ENCODE measurements around the gene E2F8.

E2F8 gene

GRCh38 chr11:19225123-19225522 lies 15.6 kb downstream of the E2F8 start:
- no peak overlapping the region for H3K4me3 ChIP-seq (ENCODE audit: low read length)
- H3K9me3 ChIP-seq (ENCODE audit: control insufficient read depth, insufficient read depth, low read length): no peaks in the 10 kb centered on the region
- no peak overlapping the region for H3K27ac ChIP-seq (ENCODE audit: low read length)
- DNase-seq (ENCODE audit: low read depth, low spot score): no peak
- no peaks in the 10 kb centered on the region for H3K4me1 ChIP-seq (ENCODE audit: control insufficient read depth, insufficient read depth, low read length)
- WGBS (ENCODE audit: insufficient coverage, insufficient read length): no CpG with 5 or more reads among the region's 6 CpGs
- no peaks in the 10 kb centered on the region for H3K27me3 ChIP-seq (ENCODE audit: control insufficient read depth, insufficient read depth, low read length)
- peaks cover 11% of the 10 kb centered on the region; the same call in 1 of the 2 replicates for H3K36me3 ChIP-seq (ENCODE audit: control insufficient read depth, insufficient read depth, low read length)

DNA sequence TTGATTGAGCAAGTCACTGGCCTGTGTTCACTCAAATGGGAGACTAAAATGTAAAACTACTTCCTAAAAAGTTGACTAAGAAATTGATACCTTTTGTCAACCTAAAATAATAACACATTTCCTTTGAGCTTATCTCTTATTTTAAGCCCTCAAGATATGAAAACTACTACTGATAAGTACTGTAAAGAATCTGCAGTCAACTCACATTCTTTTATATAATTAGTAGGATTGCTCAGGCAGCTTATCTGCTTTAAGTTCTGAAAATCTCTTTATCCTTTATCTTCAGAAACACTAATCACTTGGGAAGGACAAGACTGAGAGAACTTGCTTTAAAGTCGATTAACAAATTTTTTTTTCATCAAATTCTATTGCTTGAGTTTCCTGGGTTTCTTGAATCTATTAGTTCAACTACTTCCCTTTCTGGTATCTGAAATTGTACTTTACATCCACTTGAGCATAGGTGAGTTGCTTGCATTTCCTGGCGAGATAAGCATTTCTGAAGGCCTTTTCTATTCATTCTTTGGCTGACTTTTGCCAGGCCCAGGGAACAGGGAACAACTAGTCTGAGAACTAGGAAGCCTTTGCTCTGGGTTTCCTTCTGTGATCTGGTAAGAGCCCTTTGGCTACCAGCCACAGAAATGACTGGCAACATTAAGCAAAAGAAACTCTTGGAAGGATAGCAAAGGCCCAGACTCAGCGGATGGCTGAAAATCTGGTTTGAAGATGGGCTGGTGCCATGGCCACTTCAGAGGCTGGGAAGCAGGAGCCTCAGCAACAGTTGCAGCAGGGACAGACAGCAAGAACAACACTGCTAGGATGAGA lies 19.6 kb downstream of the E2F8 start:
- Histone ChIP-seq H3K4me3 (ENCODE audit: low read length) (no peak overlapping the region), H3K9me3 (ENCODE audit: control insufficient read depth, insufficient read depth, low read length) (no peaks in the 10 kb centered on the region), H3K27ac (ENCODE audit: low read length) (no peak overlapping the region), H3K4me1 (ENCODE audit: control insufficient read depth, insufficient read depth, low read length) (no peaks in the 10 kb centered on the region), H3K27me3 (ENCODE audit: control insufficient read depth, insufficient read depth, low read length) (no peaks in the 10 kb centered on the region), H3K36me3 (ENCODE audit: control insufficient read depth, insufficient read depth, low read length) (peaks cover 8% of the 10 kb centered on the region; the same call in 1 of the 2 replicates)
- no peak for DNase-seq (ENCODE audit: low read depth, low spot score)
- no CpG with 5 or more reads among the region's 3 CpGs for WGBS (ENCODE audit: insufficient coverage, insufficient read length)

- Histone ChIP-seq H3K27ac (ENCODE audit: low read length) (no peak overlapping the region), H3K9me3 (ENCODE audit: control insufficient read depth, insufficient read depth, low read length) (no peaks in the 10 kb centered on the region), H3K27me3 (ENCODE audit: control insufficient read depth, insufficient read depth, low read length) (no peaks in the 10 kb centered on the region), H3K4me3 (ENCODE audit: low read length) (no peak overlapping the region), H3K36me3 (ENCODE audit: control insufficient read depth, insufficient read depth, low read length) (no peaks in the 10 kb centered on the region), H3K4me1 (ENCODE audit: control insufficient read depth, insufficient read depth, low read length) (no peaks in the 10 kb centered on the region)
- no CpG with 5 or more reads among the region's 15 CpGs for WGBS (ENCODE audit: insufficient coverage, insufficient read length)
- DNase-seq (ENCODE audit: low read depth, low spot score): no peak
Observed at GRCh38 chr11:19218786-19219460, 21.8 kb downstream of the E2F8 start.

- no peaks in the 10 kb centered on the region for H3K36me3 ChIP-seq (ENCODE audit: control insufficient read depth, insufficient read depth, low read length)
- DNase-seq (ENCODE audit: low read depth, low spot score): no peak
- no peaks in the 10 kb centered on the region for H3K9me3 ChIP-seq (ENCODE audit: control insufficient read depth, insufficient read depth, low read length)
- WGBS (ENCODE audit: insufficient coverage, insufficient read length): no CpG with 5 or more reads among the region's 3 CpGs
- H3K27me3 ChIP-seq (ENCODE audit: control insufficient read depth, insufficient read depth, low read length): no peaks in the 10 kb centered on the region
- no peak overlapping the region for H3K27ac ChIP-seq (ENCODE audit: low read length)
- no peak overlapping the region for H3K4me3 ChIP-seq (ENCODE audit: low read length)
- no peaks in the 10 kb centered on the region for H3K4me1 ChIP-seq (ENCODE audit: control insufficient read depth, insufficient read depth, low read length)
Observed at GRCh38 chr11:19218216-19218615, 22.5 kb downstream of the E2F8 start.

- Histone ChIP-seq H3K27ac (ENCODE audit: low read length) (no peak overlapping the region), H3K36me3 (ENCODE audit: control insufficient read depth, insufficient read depth, low read length) (no peaks in the 10 kb centered on the region), H3K4me3 (ENCODE audit: low read length) (no peak overlapping the region), H3K27me3 (ENCODE audit: control insufficient read depth, insufficient read depth, low read length) (no peaks in the 10 kb centered on the region), H3K4me1 (ENCODE audit: control insufficient read depth, insufficient read depth, low read length) (no peaks in the 10 kb centered on the region), H3K9me3 (ENCODE audit: control insufficient read depth, insufficient read depth, low read length) (no peaks in the 10 kb centered on the region)
- 100% methylated on average over 1 of the region's 3 CpGs for WGBS (ENCODE audit: insufficient coverage, insufficient read length)
- no peak for DNase-seq (ENCODE audit: low read depth, low spot score)
Observed at GRCh38 chr11:19216709-19217374, 23.9 kb downstream of the E2F8 start.

- Histone ChIP-seq H3K27ac (ENCODE audit: low read length) (no peak overlapping the region), H3K9me3 (ENCODE audit: control insufficient read depth, insufficient read depth, low read length) (no peaks in the 10 kb centered on the region), H3K27me3 (ENCODE audit: control insufficient read depth, insufficient read depth, low read length) (no peaks in the 10 kb centered on the region), H3K36me3 (ENCODE audit: control insufficient read depth, insufficient read depth, low read length) (no peaks in the 10 kb centered on the region), H3K4me1 (ENCODE audit: control insufficient read depth, insufficient read depth, low read length) (no peaks in the 10 kb centered on the region), H3K4me3 (ENCODE audit: low read length) (no peak overlapping the region)
- no peak for DNase-seq (ENCODE audit: low read depth, low spot score)
- WGBS (ENCODE audit: insufficient coverage, insufficient read length): no CpG with 5 or more reads among the region's 4 CpGs
Observed at GRCh38 chr11:19216021-19216420, 24.7 kb downstream of the E2F8 start.

- Histone ChIP-seq H3K9me3 (ENCODE audit: control insufficient read depth, insufficient read depth, low read length) (no peaks in the 10 kb centered on the region), H3K4me3 (ENCODE audit: low read length) (no peak overlapping the region), H3K27ac (ENCODE audit: low read length) (no peak overlapping the region), H3K4me1 (ENCODE audit: control insufficient read depth, insufficient read depth, low read length) (no peaks in the 10 kb centered on the region), H3K36me3 (ENCODE audit: control insufficient read depth, insufficient read depth, low read length) (no peaks in the 10 kb centered on the region), H3K27me3 (ENCODE audit: control insufficient read depth, insufficient read depth, low read length) (no peaks in the 10 kb centered on the region)
- WGBS (ENCODE audit: insufficient coverage, insufficient read length): 100% methylated on average over 1 of the region's 4 CpGs
- no peak for DNase-seq (ENCODE audit: low read depth, low spot score)
Observed at GRCh38 chr11:19209617-19210370, 31.0 kb downstream of the E2F8 start.

- no peak overlapping the region for H3K4me3 ChIP-seq (ENCODE audit: low read length)
- no peak overlapping the region for H3K27ac ChIP-seq (ENCODE audit: low read length)
- no peaks in the 10 kb centered on the region for H3K36me3 ChIP-seq (ENCODE audit: control insufficient read depth, insufficient read depth, low read length)
- no CpG with 5 or more reads among the region's 3 CpGs for WGBS (ENCODE audit: insufficient coverage, insufficient read length)
- no peaks in the 10 kb centered on the region for H3K4me1 ChIP-seq (ENCODE audit: control insufficient read depth, insufficient read depth, low read length)
- no peaks in the 10 kb centered on the region for H3K9me3 ChIP-seq (ENCODE audit: control insufficient read depth, insufficient read depth, low read length)
- no peaks in the 10 kb centered on the region for H3K27me3 ChIP-seq (ENCODE audit: control insufficient read depth, insufficient read depth, low read length)
- no peak for DNase-seq (ENCODE audit: low read depth, low spot score)
Observed at GRCh38 chr11:19208959-19209546, 31.7 kb downstream of the E2F8 start.

DNA sequence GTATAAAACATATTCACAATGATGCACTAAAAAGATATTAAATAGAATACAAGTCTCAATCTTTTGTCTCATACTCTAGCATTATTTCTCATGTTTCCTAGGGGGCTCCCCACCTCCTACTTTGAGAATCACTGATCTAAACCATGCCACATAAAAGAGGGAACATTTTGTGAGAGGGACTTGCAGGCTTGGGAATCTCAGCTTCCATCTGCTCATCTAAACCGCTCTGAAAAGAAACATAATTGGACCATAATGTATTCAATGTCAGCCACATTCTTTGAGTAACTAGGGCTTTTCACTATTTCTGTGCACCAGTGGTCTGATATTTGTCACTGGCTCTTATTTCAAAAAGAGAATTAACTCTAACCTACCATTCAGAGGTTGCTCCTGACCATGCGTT lies 32.6 kb downstream of the E2F8 start:
- no CpG with 5 or more reads among the region's 2 CpGs for WGBS (ENCODE audit: insufficient coverage, insufficient read length)
- Histone ChIP-seq H3K9me3 (ENCODE audit: control insufficient read depth, insufficient read depth, low read length) (no peaks in the 10 kb centered on the region), H3K27me3 (ENCODE audit: control insufficient read depth, insufficient read depth, low read length) (no peaks in the 10 kb centered on the region), H3K27ac (ENCODE audit: low read length) (no peak overlapping the region), H3K4me3 (ENCODE audit: low read length) (no peak overlapping the region), H3K4me1 (ENCODE audit: control insufficient read depth, insufficient read depth, low read length) (no peaks in the 10 kb centered on the region), H3K36me3 (ENCODE audit: control insufficient read depth, insufficient read depth, low read length) (no peaks in the 10 kb centered on the region)
- DNase-seq (ENCODE audit: low read depth, low spot score): no peak

- H3K27me3 ChIP-seq (ENCODE audit: control insufficient read depth, insufficient read depth, low read length): no peaks in the 10 kb centered on the region
- no peak for DNase-seq (ENCODE audit: low read depth, low spot score)
- H3K4me1 ChIP-seq (ENCODE audit: control insufficient read depth, insufficient read depth, low read length): no peaks in the 10 kb centered on the region
- WGBS (ENCODE audit: insufficient coverage, insufficient read length): no CpG with 5 or more reads among the region's 5 CpGs
- H3K9me3 ChIP-seq (ENCODE audit: control insufficient read depth, insufficient read depth, low read length): no peaks in the 10 kb centered on the region
- H3K36me3 ChIP-seq (ENCODE audit: control insufficient read depth, insufficient read depth, low read length): no peaks in the 10 kb centered on the region
- no peak overlapping the region for H3K4me3 ChIP-seq (ENCODE audit: low read length)
- H3K27ac ChIP-seq (ENCODE audit: low read length): no peak overlapping the region
Observed at GRCh38 chr11:19204836-19205235, 35.9 kb downstream of the E2F8 start.
